Measurements from ENCODE around the gene C19orf12.
A peak's percentile ranks its signal among the peaks of the same experiment; 100 is the strongest.

Gene C19orf12

DNA sequence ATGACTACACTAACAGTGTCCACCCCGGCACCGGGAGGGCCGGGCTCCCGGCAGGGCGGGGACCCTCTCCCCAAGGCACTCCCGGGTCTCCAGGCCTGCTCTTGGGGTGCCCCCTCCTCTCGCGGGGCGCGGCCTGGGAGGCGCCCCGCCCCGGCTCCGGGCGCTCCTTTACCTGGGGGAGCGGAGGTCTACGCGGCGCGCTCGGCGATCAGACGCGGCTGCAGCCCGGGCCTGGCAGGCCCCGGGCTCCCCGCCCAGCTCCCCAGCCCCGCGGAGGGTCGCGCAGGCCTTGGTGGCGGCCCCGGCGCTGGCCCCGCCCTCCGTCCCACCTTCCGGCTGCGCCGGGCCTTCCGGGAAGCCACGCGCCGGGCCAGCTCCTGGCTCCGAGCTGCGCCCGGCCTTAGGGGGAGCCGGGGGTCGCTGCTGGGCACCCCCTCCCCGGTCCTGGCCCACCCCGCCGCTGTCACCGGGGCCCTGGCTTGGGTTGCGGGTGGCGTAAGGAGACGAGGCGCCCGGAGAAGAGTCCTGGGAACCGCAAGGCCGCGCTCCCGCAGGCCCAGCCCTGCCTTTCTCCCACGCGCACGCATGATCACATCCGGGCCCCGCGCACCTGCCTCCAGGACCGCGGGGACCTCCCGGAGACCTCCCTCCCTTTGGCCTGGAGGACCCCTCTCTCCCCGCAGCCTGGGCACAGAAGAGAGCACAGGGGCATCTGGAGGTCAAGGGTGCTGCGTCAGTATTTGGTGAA, at the start of gene C19orf12:
TSS of gene C19orf12 (minus strand) at position 309 of the 748 bp plus-strand sequence. CDS start 6,848 bp downstream, outside the sequence.
- peak; percentile 51 to 58 for DNase-seq (ENCODE audit: low read depth in 2 of 2)

DNA sequence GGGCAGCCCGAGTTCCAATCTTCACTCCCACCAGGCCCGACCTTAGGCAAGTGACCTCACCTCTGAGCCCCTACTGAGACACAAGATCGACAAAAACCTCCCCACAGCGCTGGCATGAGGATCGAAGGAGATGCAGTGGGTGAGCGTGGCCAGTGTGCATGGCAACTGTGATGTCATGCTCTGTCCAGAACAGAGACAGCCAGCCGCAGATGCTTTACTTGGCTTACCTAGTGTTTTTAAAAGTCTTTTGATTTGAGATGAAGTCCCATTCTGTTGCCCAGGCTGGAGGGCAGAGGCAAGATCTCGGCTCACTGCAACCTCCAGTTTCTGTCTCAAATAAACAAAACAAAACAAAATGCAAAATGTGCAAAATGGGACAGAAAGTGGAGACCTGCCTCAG, 49.3 kb upstream of the C19orf12 start:
- DNase-seq (ENCODE audit: low read depth in 2 of 2) = no peak

DNA sequence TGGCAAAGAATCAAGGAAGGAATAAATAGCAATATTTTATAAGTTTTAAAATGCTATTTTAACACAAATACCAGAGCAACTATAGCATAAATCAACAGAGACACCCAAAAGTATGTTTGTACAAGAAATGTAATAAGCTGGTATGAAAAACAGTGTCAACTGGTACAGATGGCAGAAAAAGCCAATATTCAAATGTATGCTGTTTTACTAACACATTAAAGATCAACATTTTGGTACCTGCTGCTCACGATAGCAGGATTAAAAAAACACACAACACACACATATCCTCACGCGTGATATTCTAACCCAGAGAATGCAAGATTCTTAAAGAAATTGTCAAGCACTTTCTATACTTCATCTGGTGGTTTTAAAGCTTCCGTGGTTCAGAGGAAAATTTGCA, 48.1 kb upstream of the C19orf12 start:
- DNase-seq (ENCODE audit: low read depth in 2 of 2) = no peak

DNA sequence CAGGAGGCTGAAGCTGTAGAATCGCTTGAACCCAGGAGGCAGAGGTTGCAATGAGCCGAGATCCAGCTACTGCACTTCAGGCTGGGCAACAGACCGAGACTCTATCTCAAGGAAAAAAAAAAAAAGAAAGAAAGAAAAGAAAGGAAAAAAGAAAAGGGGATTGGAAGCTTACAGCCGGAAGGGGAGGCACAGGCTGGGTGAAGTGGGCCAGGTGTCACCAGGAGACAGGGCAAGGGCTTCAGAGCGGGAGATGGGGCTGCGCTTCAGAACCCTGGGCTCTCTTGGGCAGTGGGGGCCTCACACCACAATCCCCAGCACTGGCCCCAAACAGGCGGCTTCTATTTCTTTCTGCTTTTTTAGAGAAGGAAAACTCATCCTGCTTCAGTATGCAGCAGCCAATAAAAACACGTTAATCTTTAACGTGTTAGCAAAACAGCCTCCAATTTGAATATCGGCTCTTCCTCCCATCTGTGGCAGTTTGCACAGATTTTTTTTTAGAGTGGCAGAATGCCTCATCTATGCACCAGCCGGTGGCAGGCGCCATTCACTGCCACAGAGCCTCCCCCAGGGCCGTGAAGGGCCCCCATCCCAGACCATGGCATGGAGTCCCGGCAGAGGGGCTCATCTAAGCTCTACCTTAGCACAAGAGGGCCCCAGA, 46.6 kb upstream of the C19orf12 start:
- no peak for DNase-seq (ENCODE audit: low read depth in 2 of 2)

DNA sequence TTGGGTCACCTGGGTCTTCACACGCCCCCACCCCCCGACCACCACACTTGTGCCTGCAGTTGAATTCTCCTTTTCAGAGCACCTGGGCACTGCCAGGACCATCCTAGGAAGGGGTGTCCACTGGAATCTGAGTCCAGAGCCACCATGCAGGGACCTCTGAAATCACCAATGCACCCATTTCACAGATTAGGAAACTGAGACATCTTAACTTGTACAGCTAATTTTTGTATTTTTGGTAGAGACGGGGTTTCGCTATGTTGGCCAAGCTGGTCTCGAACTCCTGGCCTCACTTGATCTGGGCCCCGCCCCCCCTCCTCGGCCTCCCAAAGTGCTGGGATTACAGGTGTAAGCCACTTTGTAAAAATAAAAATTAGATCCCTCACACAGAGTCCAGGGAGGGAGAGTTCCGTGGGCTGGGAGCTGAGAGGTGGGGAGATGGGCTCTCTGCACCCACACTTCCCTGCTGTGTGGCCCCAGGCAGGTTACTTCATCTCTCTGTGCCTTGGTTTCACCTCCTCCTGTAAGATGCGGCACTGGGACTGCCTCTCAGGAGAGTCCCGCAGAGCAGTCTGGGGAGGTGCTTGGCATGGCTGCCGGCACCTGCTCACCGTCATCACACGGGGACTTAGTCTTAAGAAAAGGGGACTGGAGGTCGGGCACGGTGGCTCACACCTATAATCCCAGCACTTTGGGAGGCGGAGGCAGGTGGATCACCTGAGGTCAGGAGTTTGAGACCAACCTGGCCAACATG, 45.9 kb upstream of the C19orf12 start:
- DNase-seq (ENCODE audit: low read depth in 2 of 2) = no peak

DNA sequence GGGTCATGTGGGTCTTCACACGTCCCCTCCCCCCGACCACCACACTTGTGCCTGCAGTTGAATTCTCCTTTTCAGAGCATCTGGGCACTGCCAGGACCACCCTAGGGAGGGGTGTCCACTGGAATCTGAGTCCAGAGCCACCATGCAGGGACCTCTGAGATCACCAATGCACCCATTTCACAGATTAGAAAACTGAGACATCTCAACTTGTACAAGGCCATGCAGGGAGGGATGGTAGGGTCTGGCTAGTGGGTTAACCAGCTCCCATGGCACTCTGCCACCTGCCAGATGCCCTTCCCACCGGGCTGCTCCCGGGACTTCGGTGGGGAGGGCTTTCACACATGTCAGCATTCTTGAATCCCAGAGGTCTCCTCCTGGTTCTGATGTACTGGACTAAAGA, 44.3 kb upstream of the C19orf12 start:
- DNase-seq (ENCODE audit: low read depth in 2 of 2) = no peak

DNA sequence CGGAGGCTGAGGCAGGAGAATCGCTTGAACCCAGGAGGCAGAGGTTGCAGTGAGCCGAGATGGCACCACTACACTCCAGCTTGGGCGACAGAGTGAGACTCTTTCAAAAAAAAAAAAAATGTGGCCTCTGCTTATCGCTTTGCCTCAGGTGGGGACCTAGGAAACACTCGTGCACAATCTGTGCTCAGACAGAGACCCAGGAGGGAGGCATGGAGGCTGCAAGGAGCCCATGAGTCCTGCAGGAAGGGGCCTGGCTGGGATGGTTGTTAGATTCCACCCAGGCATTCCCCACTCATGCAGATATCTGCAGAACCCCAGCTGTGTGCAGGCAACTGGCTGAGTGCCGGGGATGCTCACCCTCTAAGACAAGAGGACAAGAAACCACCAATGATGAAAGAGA, 43.8 kb upstream of the C19orf12 start:
- no peak for DNase-seq (ENCODE audit: low read depth in 2 of 2)

DNA sequence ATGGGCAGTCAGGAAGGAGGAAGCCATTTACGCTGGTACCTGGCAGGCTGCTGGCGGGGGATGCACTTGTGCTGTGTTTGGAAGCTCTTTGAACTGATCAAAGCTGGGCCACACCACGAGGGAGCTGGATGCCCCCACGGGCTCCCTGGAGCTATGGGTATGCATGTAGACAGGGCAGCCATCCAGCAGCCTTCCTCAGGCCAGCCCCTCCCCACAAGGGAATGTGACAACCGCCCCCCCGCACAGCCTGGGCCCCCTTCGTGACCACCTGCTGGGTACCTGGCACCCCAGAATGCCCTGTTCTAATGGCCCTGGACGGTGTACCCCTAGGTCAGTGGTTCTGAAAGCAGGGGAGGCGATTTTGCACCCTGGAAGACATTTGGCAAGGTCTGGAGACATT, 42.5 kb upstream of the C19orf12 start:
- no peak for DNase-seq (ENCODE audit: low read depth in 2 of 2)

DNA sequence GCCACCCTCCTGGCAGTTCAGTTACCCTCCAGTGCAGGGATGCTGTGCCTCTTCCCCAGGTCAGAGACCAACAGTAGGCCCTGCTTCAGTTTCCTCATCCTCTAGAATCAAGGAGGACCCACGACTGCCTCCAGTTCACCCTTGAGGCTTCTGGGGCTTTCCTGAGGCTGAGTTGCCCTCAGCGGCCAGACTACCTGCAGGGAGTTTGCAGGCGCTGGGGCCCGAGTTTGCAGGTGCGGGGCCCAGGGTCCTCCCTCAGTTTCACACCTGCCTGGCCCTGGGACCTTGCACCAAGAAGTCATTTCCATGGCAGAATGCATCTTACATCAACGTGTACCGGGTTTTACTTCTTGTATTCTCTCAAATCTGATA, 38.9 kb upstream of the C19orf12 start:
- no peak for DNase-seq (ENCODE audit: low read depth in 2 of 2)

DNA sequence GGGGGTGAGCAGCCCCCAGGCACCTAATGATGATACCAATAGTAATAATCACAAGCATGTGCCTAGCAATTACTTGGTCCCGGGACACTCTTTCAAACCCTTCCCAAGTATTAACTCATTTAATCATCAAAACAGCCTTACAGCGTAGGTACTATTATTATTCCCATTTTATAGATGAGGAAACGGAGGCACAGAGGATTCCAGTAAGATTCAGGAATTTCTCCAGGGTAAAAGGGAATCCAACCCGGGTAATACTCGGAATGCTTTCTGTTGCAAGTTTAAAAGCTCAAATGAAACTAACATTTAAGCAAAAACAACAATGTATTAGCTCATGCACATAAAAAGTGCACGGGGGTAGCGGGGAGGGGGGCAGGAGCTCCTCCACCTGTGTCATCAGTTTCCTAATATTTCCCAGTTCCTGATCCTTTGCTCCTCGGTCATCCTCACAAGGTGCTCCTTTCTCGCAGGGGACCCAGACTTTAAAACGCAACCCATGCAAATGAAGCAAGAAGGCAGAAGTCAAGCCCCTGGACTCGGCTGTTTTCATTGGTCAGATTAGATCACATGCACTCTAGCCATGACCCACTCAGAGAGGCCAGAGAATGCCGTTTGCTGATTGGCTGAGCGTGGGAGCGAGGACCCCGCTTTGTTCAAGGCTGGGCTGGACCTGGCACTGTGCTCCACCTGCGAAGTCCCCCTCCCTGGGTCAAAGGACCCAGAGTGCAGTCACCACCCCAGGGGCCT, 38.3 kb upstream of the C19orf12 start:
- no peak for DNase-seq (ENCODE audit: low read depth in 2 of 2)

DNA sequence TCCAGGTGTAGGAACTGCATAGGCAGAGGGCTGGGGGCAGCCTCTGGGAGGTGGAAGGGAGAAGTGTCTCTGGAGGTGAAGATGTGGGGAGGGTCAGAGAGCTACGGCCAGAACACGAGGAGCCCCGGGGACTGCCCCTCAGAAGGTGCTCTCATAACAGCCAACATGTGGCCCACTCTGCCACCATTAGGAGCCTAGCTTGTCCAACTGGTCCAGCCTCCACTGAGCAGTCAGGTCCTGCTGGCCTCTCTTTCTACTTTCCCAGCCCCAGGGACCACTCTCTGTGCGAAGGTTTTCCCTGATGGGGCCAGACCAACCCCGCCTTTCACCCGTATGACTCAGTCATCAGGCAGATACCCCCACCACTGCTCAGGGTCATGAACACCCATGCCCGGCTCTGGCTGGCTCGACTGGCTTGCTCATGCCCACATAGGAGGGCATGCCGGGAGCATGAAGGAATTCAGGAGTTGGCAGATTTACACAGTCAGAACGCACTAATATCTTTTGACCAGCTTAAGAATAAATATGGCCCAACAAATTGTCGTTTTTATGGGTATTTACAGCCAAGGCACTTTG, 37.5 kb upstream of the C19orf12 start:
- DNase-seq (ENCODE audit: low read depth in 2 of 2) = no peak

DNA sequence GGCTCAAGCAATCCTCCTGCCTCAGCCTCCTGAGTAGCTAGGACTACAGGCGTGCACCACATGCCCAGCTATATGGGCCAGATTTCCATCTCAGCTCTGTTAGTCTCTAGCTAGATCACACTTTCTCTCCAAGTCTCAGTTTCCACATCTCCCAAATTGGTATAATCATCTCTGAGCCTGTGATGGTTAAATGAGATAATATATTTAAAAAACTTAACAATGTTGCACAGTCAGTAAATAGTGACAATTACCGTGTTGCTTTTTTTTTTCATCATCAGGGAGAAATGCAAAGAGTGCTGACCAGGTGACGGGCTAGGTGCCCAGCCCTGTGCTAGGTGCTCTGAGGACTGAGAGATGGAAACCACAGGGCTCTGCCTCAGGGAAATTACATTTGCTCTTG, 36.9 kb upstream of the C19orf12 start:
- DNase-seq (ENCODE audit: low read depth in 2 of 2) = no peak

DNA sequence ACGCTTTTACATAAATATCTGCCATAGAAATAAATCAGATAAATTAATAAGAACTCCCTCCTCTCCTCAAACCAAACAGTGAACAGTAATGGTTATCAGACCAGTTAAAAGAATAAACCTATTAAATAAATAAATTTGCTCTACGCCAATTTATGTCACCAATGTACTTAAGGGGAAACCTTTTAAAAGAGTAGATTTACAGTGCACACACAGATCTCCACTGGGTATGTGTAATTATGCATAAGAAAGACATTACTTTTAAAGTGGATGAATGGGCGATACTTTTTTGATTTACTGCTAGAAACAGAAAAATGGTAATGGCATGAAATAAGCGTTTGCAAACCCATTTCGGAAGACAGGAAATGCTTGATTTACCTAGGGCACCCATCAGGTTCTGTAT, 34.9 kb upstream of the C19orf12 start:
- no peak for DNase-seq (ENCODE audit: low read depth in 2 of 2)

DNA sequence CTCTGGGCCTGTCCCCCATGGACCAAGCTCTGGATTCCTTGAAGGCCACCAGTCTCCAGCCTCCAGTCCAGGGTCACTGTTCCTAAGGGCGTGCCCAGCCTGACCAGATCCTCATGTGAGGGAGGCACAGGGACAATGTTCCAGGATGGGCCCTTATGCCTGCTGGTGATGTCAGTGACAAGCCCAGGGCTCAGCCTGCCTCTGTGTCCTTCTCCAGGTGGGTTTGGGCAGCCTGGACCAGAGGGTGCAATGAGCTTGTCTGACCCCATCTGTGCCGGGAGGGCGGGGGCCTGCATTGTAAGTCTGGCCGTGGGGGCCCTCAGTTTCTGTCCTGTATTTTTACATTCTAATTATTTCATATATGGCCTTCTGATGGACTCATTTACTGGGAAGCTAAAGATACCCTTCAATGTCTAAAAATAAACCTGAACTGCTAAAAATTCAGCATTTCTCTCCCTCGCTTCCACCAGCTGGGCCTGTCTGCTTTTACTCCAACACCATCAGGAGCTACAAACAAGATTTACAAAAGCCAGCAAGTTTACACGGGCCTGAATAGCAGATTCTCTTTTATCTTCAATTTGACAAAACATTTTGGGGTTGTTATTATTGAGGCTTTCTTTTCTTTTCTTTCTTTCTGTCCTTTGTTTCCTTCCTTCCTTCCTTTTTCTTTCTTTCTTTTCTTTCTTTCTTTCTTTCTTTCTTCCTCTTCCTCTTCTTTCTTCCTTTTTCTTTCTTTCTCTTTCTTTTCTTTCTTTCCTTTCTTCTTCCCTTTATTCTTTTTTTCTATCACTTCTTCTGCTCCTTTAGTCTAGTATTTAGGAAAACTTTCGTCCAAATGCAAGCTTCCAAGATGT, 34.2 kb upstream of the C19orf12 start:
- DNase-seq (ENCODE audit: low read depth in 2 of 2) = no peak

DNA sequence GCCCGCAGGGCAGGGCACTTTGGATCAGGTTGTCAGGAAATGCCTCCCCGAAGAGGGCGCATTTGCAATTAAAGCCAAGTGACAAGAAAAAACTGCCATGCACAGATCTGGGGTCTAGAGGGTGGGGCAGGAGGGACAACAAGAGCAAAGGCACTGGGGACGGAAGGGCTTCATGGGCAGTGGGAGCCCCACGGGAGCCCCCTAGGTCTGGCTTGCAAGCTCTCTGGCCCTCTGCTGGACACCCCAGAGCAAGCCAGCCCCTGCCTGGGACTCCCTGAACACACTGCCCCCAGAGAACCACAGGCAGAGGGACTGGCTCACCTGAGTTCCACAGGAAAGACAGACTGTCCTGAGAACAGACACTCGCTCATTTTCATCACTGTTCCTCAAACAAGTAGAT, 30.2 kb upstream of the C19orf12 start:
- no peak for DNase-seq (ENCODE audit: low read depth in 2 of 2)

DNA sequence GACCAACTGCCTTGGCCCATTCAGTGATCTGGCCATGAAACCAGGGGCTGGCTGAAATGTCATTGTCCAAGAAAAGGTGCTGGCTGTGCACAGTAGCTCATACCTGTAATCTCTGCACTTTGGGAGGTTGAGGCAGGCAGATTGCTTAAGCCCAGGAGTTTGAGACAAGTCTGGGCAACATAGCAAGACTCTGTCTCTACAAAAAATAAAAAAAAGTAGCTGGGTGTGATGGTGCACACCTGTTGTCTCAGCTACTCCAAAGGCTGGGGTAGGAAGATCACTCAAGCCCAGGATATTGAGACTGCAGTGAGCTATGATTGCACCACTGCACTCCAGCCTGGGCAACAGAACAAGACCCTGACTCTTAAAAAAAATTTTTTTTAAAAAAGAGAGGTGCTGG, 28.6 kb upstream of the C19orf12 start:
- DNase-seq (ENCODE audit: low read depth in 2 of 2) = no peak

DNA sequence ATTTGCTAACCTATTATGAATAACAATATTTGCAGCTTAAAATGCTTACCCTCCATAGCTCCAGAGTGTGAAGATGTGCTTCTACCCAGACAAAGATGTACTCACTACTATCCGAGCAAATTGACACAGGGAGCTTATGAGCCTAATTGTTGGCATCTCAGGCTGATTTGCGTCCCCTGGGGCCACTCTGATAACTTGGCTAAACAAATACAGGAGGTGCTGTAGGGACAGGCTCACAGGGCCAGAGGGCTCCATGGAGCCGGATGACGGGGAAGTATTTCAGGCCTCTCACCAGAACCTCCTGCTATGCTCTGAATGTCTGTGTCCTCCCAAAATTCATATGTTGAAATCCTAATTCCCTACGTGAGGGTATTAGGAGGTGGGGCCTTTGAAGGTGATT, 26.7 kb upstream of the C19orf12 start:
- no peak for DNase-seq (ENCODE audit: low read depth in 2 of 2)

DNA sequence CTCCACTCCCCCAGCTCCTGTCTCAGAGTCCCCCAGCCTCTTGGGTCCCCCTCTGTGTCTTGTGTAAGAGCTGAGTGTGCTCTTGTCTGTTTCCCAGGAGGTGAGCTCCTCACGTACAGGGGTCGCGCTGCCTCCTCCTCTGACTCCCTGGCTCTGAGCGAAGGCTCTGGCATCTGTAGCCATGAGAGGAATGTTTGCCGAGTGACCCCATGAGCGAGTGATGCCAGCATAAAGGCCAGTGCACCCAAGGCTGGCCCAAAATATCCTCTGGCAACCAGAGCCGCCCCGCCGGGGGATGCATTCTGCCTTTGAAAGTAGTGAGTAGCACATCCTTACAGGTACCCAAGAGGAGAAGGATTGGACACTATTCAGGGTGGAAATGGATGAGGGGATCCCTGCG, 26.2 kb upstream of the C19orf12 start:
- no peak for DNase-seq (ENCODE audit: low read depth in 2 of 2)

DNA sequence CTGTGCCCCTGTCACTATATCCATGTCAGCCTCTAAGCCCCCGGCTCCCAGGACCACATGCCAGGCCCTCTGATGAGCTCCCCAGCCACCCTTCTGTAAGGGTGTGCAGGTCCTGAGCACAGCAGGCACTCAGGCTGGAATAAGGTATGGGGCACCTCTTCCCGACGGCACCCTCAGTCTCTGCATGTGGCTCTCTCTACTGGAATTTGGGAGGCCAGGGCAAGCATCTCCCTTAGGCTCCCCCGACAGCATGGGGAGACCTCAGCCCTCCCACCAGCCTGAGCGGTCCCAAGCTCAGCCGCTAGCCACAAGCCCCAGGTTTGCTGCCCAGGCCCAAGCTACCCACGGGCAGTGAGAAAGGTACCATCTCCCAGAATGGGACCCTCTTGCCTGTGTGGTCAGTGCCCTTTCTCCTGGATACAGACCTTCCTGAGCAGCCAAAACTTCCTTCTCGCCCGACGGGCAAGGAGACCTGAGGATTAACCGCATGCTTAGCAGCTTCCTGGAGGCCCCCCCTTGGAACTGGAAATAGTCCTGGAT, 22.5 kb upstream of the C19orf12 start:
- no peak for DNase-seq (ENCODE audit: low read depth in 2 of 2)

DNA sequence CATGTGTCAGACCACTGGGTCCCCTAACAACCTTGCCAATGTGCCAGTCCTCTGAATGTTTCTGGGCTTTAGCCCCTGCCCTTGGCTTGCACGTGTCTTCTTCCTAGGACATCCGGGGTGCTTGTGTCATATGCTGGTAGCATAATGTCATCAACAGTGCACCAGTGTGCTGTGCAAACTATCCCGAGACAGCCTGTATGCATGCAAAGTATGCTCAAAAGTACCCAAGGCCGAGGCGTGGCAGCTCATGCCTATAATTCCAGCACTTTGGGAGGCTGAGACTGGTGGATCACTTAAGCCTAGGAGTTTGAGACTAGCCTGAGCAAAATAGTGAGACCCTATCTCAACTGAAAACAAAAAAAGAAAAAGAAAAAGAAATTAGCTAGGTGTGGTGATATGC, 20.8 kb upstream of the C19orf12 start:
- DNase-seq (ENCODE audit: low read depth in 2 of 2) = no peak

Measured in stimulated activated CD4-positive, alpha-beta T cell treated with anti-CD3 and anti-CD28 coated beads, Interleukin-12 subunit alpha, Interleukin-12 subunit beta, amount 100 ng/mL, for 24 hours (primary cell).